Measurements from ENCODE around the gene FBXO17.

GRCh38 chr19:38913958-38914357 is 61.6 kb downstream of the FBXO17 start:
- no peak for TF ChIP-seq POLR2A (IDR thresholded peaks at IDR 0.05)
- TF ChIP-seq, protein P1, sequence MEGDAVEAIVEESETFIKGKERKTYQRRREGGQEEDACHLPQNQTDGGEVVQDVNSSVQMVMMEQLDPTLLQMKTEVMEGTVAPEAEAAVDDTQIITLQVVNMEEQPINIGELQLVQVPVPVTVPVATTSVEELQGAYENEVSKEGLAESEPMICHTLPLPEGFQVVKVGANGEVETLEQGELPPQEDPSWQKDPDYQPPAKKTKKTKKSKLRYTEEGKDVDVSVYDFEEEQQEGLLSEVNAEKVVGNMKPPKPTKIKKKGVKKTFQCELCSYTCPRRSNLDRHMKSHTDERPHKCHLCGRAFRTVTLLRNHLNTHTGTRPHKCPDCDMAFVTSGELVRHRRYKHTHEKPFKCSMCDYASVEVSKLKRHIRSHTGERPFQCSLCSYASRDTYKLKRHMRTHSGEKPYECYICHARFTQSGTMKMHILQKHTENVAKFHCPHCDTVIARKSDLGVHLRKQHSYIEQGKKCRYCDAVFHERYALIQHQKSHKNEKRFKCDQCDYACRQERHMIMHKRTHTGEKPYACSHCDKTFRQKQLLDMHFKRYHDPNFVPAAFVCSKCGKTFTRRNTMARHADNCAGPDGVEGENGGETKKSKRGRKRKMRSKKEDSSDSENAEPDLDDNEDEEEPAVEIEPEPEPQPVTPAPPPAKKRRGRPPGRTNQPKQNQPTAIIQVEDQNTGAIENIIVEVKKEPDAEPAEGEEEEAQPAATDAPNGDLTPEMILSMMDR (IDR thresholded peaks at IDR 0.05), result no peak

All from esophagus squamous epithelium (tissue), 4 donors.